HG03521 (cell line): ENCODE results near the gene CACNA1F.

Experiments used
- ATAC-seq: cut with Tn5 transposase; IDR thresholded peaks from one replicate; pipeline ENCODE4 v1.9.1; 2021; ENCODE audit warnings: mild to moderate bottlenecking, moderate library complexity; ENCODE audit not compliant: unreplicated experiment

The CACNA1F gene

GRCh38 chrX:49233176-49233575, at the start of gene CACNA1F:
CACNA1F (minus strand) TSS chrX:49233340; CDS start chrX:49233309, 31 bp downstream.
- ATAC-seq, result no peak

- ATAC-seq, result no peak
These were observed 49.5 kb upstream of the CACNA1F start for GRCh38 chrX:49282647-49283011.

GRCh38 chrX:49278081-49278480, 44.9 kb upstream of the CACNA1F start:
- ATAC-seq, result no peak

- ATAC-seq, result no peak
These were observed 44.3 kb upstream of the CACNA1F start for GRCh38 chrX:49277535-49277830.

- ATAC-seq, result no peak
These were observed 43.8 kb upstream of the CACNA1F start for GRCh38 chrX:49276671-49277534.

GRCh38 chrX:49276207-49276606, 43.1 kb upstream of the CACNA1F start:
- no peak for ATAC-seq

- ATAC-seq, result no peak
These were observed 40.1 kb upstream of the CACNA1F start for GRCh38 chrX:49273181-49273727.

GRCh38 chrX:49272421-49272820, 39.3 kb upstream of the CACNA1F start:
- no peak for ATAC-seq

GRCh38 chrX:49271341-49271740, 38.2 kb upstream of the CACNA1F start:
- ATAC-seq, result no peak

- no peak for ATAC-seq
These were observed 37.2 kb upstream of the CACNA1F start for GRCh38 chrX:49270249-49270921.

- ATAC-seq, result peak; percentile 14
These were observed 36.7 kb upstream of the CACNA1F start, which contains the start of gene PPP1R3F for GRCh38 chrX:49269767-49270248. PPP1R3F (plus strand) TSS chrX:49269793; CDS start chrX:49269870, 77 bp downstream.

- peak; percentile 84 for ATAC-seq
These were observed 36.0 kb upstream of the CACNA1F start for GRCh38 chrX:49269010-49269766.

GRCh38 chrX:49268702-49269009, 35.5 kb upstream of the CACNA1F start:
- no peak for ATAC-seq

GRCh38 chrX:49266523-49267445, 33.6 kb upstream of the CACNA1F start:
- ATAC-seq, result no peak

GRCh38 chrX:49264460-49264859, 31.3 kb upstream of the CACNA1F start, which contains the start of gene FOXP3:
FOXP3 (minus strand) TSS chrX:49264710; CDS start chrX:49258505, 6,205 bp downstream.
- ATAC-seq, result no peak

GRCh38 chrX:49263631-49264030, 30.5 kb upstream of the CACNA1F start:
- no peak for ATAC-seq

- ATAC-seq, result no peak
These were observed 29.5 kb upstream of the CACNA1F start for GRCh38 chrX:49262603-49263002.

GRCh38 chrX:49260221-49260985, 27.3 kb upstream of the CACNA1F start:
- ATAC-seq, result no peak

GRCh38 chrX:49258749-49259124, 25.6 kb upstream of the CACNA1F start:
- no peak for ATAC-seq
